Stomach (tissue), 9 donors: ENCODE results near the gene SFMBT2. TPM values are rescaled to one million over a fixed set of nuclear protein-coding genes. Genes with fewer than 3 reads are reported as not detected.

ENCODE experiments used
- DNase-seq, 2 donors: peaks; one replicate each; pipeline versions ENCODE4 v3.0.0 to v3.0.0-alpha.2; 2013 to 2019
- H3K27ac ChIP-seq, 5 donors: fragments of 200-600 bp in 4 of 5; sonication (generic) in 4 of 5; one replicate each; pipeline ENCODE4 v1.5.1; 2013 to 2019; ENCODE audit warnings: mild to moderate bottlenecking in 1 of 5, moderate library complexity in 1 of 5
- H3K27me3 ChIP-seq, 3 donors: fragments of 200-600 bp; sonication (generic); one replicate each; pipeline ENCODE4 v1.5.1; 2017 to 2019; ENCODE audit warnings: mixed run types in 1 of 3
- H3K36me3 ChIP-seq, 4 donors: fragments of 200-600 bp; sonication (generic); 1 replicate in 3 of 4; 2 replicates in 1 of 4; pipeline ENCODE4 v1.5.1; 2016 to 2019
- H3K4me1 ChIP-seq, 4 donors: fragments of 200-600 bp; sonication (generic); one replicate each; pipeline ENCODE4 v1.5.1; 2016 to 2019
- H3K4me3 ChIP-seq, 4 donors: fragments of 200-600 bp; sonication (generic) in 3 of 4; one replicate each; pipeline ENCODE4 v1.5.1; 2016 to 2019; ENCODE audit warnings: mild to moderate bottlenecking in 1 of 4
- H3K9me3 ChIP-seq, 4 donors: fragments of 200-600 bp; sonication (generic); one replicate each; pipeline ENCODE4 v1.5.1; 2016 to 2019
- CTCF ChIP-seq, 7 experiments: fragments of 450-650 bp in 4 of 7; fragments of 200-600 bp in 3 of 7; sonication (generic) in 3 of 7; IDR thresholded peaks; one replicate each; pipeline ENCODE4 v1.5.1; 2016 to 2019; ENCODE audit warnings: antibody characterized with exemption in 7 of 7, control low read depth in 2 of 7, mild to moderate bottlenecking in 1 of 7
- EP300 ChIP-seq: sonication (generic); formaldehyde crosslinking; IDR thresholded peaks from one replicate; pipeline ENCODE4 v1.6.1; 2017; ENCODE audit warnings: antibody characterized with exemption
- POLR2A ChIP-seq, 4 donors: fragments of 450-650 bp; IDR thresholded peaks; one replicate each; pipeline ENCODE4 v1.6.1; 2016; ENCODE audit warnings: antibody characterized with exemption in 4 of 4, control low read depth in 2 of 4, mild to moderate bottlenecking in 1 of 4, moderate library complexity in 1 of 4
- POLR2AphosphoS5 ChIP-seq, 3 donors: sonication (generic); formaldehyde crosslinking; IDR thresholded peaks; one replicate each; pipeline ENCODE4 v1.6.1; 2016; ENCODE audit warnings: antibody characterized with exemption in 3 of 3
- WGBS, 5 donors: extraction: QIAGEN DNeasy Blood & Tissue Kit in 3 of 5; methylation state at CpG; one replicate each; pipeline versions ENCODE4 v1.1.5 to v1.1.7; 2013 to 2018; 5-methylcytosine and 5-hydroxymethylcytosine counted together
- intact Hi-C: fragments of 100-400 bp; cut with DNase I; formaldehyde crosslinking; loops from one replicate; pipeline ENCODE4 v1.15.1; 2023; ENCODE audit warnings: low total_unique reads
- polyA plus RNA-seq, 3 donors: library from polyadenylated mRNA; stranded (reverse); fragments of 200-250 nt; gene quantifications; one replicate each; pipeline ENCODE4 v1.2.3, GENCODE V29; 2013
- total RNA-seq, 5 donors: library from RNA; depleted of rRNA; stranded (reverse); fragments of >200 nt; gene quantifications; one replicate each; pipeline versions ENCODE4 v1.1.0 to v1.2.3, GENCODE V29; 2014 to 2016
- donor health status: healthy with polysubstance abuse.
- donor health status: Bipolar disorder and iron deficiency.
- donor health status: healthy.

The SFMBT2 gene
- total and polyA plus RNA-seq, 8 donors = 0.90 to 17.3 (median 5.0) TPM

GRCh38 chr10:7333961-7334641 lies 76.7 kb downstream of the SFMBT2 start:
- TF ChIP-seq EP300 (no peak), CTCF (IDR thresholded peaks at IDR 0.05) (no peak), POLR2AphosphoS5 (IDR thresholded peaks at IDR 0.05) (no peak), POLR2A (IDR thresholded peaks at IDR 0.05) (no peak)
- no peaks in the 10 kb centered on the region for H3K4me1 ChIP-seq
- peak in 1 of 2 donors; percentile 36 for DNase-seq
- intact Hi-C loops = no loop called here
- peaks cover 0 to 5% (median under 1%) of the 10 kb centered on the region in 4 donors for H3K9me3 ChIP-seq
- H3K36me3 ChIP-seq = peaks cover 0 to 6% (median 2%) of the 10 kb centered on the region in 4 donors
- WGBS, 5 donors = 83 to 86% (median 84%) methylated on average over 12 to 21 of the region's 21 CpGs
- peak overlapping the region; percentile 10 to 48 (median 28) for H3K27ac ChIP-seq
- no peaks in the 10 kb centered on the region for H3K27me3 ChIP-seq
- no peak overlapping the region for H3K4me3 ChIP-seq

- Histone ChIP-seq H3K36me3 (peaks cover 0 to 5% (median 0%) of the 10 kb centered on the region in 4 donors), H3K27me3 (no peaks in the 10 kb centered on the region), H3K4me1 (no peaks in the 10 kb centered on the region), H3K9me3 (peaks cover 0 to 28% (median 16%) of the 10 kb centered on the region in 4 donors), H3K4me3 (no peak overlapping the region), H3K27ac (no peak overlapping the region)
- WGBS, 5 donors = 82 to 97% (median 95%) methylated on average over 11 of the region's 11 CpGs
- DNase-seq = no peak
- no peak for TF ChIP-seq CTCF (IDR thresholded peaks at IDR 0.05)
- TF ChIP-seq POLR2AphosphoS5 (IDR thresholded peaks at IDR 0.05) = no peak
- no peak for TF ChIP-seq EP300
- no peak for TF ChIP-seq POLR2A (IDR thresholded peaks at IDR 0.05)
- intact Hi-C loops = no loop called here
These were observed 81.6 kb downstream of the SFMBT2 start for GRCh38 chr10:7329219-7329618.

GRCh38 chr10:7327885-7328284 lies 82.9 kb downstream of the SFMBT2 start:
- H3K9me3 ChIP-seq = peaks cover 0 to 28% (median 16%) of the 10 kb centered on the region in 4 donors
- no peak overlapping the region for H3K4me3 ChIP-seq
- TF ChIP-seq POLR2AphosphoS5 (IDR thresholded peaks at IDR 0.05) (no peak), EP300 (no peak), POLR2A (IDR thresholded peaks at IDR 0.05) (no peak), CTCF (IDR thresholded peaks at IDR 0.05) (no peak)
- no peaks in the 10 kb centered on the region for H3K27me3 ChIP-seq
- no peaks in the 10 kb centered on the region for H3K4me1 ChIP-seq
- H3K36me3 ChIP-seq = peaks cover 0 to 5% (median 0%) of the 10 kb centered on the region in 4 donors
- WGBS, 5 donors = 95 to 97% (median 95%) methylated on average over 3 of the region's 3 CpGs
- DNase-seq = no peak
- H3K27ac ChIP-seq = no peak overlapping the region
- intact Hi-C loops = no loop called here

GRCh38 chr10:7322623-7323022 lies 88.2 kb downstream of the SFMBT2 start:
- 48 to 98% (median 85%) methylated on average over 1 of the region's 1 CpG for WGBS, 5 donors
- DNase-seq = no peak
- TF ChIP-seq POLR2A (IDR thresholded peaks at IDR 0.05) (no peak), EP300 (no peak), CTCF (IDR thresholded peaks at IDR 0.05) (no peak), POLR2AphosphoS5 (IDR thresholded peaks at IDR 0.05) (no peak)
- intact Hi-C loops = no loop called here
- H3K4me3 ChIP-seq = no peak overlapping the region
- H3K27me3 ChIP-seq = no peaks in the 10 kb centered on the region
- no peak overlapping the region for H3K27ac ChIP-seq
- peaks cover 0 to 21% (median 13%) of the 10 kb centered on the region in 4 donors for H3K4me1 ChIP-seq
- no peaks in the 10 kb centered on the region for H3K36me3 ChIP-seq
- peaks cover 0 to 11% (median 7%) of the 10 kb centered on the region in 4 donors for H3K9me3 ChIP-seq
